AG20443 (cell line): Measurements from ENCODE around the gene GCN1.
"Not testable (repeated sequence)": the region's sequence is repeated elsewhere in the genome, so short reads cannot be mapped to it uniquely, and the experiment has no call there.

Experiments
- DNase-seq: peaks from one replicate; pipeline ENCODE4 v3.0.0; 2012; ENCODE audit warnings: low spot score, mixed read lengths

The GCN1 gene, protein sequence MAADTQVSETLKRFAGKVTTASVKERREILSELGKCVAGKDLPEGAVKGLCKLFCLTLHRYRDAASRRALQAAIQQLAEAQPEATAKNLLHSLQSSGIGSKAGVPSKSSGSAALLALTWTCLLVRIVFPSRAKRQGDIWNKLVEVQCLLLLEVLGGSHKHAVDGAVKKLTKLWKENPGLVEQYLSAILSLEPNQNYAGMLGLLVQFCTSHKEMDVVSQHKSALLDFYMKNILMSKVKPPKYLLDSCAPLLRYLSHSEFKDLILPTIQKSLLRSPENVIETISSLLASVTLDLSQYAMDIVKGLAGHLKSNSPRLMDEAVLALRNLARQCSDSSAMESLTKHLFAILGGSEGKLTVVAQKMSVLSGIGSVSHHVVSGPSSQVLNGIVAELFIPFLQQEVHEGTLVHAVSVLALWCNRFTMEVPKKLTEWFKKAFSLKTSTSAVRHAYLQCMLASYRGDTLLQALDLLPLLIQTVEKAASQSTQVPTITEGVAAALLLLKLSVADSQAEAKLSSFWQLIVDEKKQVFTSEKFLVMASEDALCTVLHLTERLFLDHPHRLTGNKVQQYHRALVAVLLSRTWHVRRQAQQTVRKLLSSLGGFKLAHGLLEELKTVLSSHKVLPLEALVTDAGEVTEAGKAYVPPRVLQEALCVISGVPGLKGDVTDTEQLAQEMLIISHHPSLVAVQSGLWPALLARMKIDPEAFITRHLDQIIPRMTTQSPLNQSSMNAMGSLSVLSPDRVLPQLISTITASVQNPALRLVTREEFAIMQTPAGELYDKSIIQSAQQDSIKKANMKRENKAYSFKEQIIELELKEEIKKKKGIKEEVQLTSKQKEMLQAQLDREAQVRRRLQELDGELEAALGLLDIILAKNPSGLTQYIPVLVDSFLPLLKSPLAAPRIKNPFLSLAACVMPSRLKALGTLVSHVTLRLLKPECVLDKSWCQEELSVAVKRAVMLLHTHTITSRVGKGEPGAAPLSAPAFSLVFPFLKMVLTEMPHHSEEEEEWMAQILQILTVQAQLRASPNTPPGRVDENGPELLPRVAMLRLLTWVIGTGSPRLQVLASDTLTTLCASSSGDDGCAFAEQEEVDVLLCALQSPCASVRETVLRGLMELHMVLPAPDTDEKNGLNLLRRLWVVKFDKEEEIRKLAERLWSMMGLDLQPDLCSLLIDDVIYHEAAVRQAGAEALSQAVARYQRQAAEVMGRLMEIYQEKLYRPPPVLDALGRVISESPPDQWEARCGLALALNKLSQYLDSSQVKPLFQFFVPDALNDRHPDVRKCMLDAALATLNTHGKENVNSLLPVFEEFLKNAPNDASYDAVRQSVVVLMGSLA (N-terminal part only)

DNA sequence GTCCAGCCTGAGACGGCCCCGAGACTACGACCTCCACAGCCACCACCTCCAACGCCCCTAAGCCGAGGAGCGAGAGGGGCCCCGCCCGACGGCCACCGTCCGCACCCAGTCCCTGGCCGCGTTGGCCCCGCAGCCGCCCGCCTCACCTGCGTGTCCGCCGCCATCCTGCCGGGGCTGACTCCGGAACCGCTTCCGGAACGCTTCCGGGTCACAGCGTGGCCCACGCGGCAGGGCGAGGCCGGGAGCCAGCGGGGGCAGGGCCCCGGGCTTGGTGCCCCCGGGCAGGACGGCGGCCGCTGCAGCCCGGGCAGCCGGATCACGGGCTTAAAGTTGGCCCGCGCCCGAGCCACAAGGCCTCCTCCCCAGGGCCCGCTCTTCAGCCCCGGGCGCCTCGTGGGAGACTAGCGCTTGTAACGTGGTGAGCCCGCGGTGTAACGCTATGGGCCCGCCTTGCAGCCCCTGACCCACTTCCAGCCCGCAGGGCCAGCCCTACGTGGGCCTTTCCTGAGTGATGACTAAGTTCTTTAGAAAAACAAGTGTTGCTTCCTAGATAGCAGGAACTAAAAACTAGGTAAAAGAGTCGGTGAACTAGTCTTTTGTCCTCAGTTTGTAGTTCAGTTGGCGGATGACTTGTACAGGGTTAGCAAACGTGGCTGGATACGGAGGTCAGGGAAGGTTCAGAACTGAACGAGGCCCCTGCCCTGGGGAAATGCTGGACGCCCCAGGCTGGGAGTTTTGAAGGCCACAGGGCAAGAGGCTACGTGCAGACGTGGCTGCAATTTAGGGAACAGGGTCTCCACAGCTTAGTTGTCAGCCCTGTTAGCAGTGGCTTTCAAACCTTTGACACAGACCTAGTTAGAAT is at the start of gene GCN1:
Gene GCN1 (minus strand): TSS at position 182 of the 862 bp plus-strand sequence. CDS start 18 bp downstream, at position 164.
- DNase-seq: peak; percentile 96

DNA sequence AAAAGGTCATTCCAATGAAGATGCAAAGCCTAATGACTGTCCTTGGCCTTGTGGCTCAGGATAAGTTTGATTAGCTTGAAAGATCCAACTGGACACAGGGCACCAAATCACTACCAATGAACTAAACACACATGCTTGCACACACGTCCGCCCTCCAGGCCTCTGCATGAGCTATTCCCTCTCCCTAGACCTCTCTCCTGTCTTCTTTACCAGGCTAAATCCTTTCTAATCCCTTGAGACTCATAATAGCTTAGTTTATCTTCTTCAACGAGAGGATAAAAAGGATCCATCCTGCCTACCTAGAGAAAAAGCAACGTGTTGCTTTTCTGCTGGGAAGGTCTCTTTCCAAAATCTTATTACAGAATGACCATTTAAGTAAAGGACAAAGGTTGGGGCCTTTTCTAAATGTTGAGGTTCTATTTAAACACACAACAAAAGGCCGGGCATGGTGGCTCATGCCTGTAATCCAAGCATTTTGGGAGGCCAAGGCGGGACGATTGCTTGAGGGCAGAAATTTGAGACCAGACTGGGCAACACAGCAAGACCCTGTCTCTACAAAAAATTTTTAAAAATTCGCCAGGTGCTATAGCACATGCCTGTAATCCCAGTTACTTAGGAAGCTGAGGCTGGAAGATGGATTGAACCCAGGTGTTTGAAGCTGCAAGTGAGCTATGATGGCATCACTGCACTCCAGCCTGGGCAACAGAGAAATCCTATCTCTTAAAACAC is 48.6 kb upstream of the GCN1 start:
- no peak for DNase-seq

DNA sequence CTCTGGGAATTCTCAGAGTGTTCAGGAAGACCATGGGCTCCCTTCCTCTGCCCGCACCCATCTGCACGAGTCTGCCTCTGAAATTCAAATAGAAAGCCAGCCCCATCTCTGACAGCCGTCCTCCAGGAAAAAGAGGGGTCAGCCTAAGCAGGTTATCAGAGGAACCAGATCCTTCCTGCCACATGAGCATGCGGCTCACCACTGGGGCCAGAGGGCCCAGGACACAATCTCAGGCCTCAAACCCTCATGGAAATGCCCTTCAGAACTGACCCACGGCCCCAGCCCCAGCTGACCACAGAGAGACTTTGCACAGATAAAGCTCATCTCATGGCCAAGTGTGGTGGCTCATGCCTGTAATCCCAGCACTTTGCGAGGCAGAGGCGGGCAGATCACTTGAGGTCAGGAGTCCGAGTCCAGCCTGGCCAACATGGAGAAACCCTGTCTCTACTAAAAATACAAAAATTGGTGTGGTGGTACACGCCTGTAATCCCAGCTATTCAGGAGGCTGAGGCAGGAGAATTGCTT is 47.8 kb upstream of the GCN1 start:
- DNase-seq: no peak

DNA sequence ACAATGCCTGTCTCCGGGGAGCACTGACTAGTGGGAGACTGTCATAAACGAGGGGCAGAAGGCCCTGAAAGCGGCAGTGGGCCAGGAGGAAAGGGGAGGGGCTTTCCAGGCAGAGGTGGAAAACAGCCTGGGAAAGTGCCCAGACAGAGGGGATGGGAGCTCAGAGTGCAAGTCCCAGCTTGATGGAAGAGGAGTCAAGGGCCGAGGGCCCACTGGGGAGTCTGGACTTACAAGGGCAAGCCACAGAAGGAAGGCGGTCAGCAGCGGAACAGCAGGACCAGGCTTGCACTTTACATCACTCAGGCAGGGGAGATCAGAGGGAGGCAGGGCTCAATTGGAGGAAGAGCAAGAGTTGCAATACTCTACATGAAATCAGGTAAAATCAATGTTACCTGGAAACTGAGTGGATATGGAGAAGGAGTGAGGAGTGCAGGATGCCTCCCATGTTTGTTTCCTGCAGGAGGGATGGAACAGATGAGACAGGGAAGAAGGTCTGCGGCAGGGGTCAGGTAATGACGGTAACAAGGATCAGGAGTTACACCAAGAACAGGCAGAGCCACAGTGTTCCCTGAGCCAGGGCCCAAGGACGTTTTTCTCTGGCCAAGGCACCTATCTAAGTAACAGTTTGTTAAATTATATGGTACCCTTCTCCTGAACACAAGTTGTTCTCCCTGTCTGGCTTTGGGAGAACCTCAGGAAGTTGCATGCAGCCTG is 47.2 kb upstream of the GCN1 start:
- no peak for DNase-seq

DNA sequence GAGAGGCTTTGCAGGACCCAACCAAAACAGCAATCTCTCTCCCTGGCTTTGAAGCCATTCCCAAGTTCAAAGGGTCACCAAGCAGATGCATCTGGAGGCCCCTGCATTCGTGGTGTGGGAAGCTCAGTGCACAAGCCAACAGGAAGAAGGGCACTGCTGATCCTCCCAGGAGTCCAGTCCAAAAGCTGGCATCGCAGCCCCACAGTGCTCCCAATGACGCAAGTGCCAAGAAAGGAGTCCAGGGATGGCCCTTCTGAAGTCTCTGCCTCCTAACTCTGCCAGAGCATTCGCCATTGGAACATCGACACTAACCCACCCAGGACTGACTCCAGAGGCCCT is 45.9 kb upstream of the GCN1 start:
- DNase-seq: no peak

DNA sequence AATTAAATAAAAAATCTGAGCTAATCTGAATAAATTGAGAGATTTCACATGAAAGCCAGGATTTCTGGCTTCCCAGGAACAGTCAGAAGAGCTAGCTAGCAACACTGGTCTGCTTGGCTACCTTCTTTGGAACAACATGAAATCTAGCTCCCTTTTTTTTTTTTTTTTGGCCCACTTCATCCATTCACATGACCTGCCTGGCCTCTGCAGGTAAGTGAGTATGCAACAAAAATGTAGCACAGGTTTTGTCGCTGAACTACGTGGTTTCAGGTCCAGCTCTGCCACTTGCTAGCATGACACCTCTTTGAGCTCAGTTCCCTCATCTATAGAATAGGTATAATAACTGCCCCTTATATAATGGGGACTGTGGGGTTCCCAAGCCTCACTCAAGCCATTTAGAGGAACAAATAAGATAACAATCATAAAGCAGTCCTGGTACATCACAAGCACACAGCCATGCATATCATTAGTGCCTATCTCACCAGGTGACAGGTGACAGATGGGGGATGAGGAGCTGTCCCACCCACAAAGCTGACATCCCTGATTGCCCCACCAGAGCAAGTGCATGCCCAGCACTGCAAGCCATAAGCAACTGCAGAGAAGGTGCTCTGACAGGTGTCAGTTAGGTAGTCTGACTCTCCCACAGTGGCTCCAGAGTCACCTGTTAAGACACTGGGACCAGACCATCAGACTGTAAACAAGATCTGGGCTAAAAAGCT is 45.4 kb upstream of the GCN1 start:
- no peak for DNase-seq

DNA sequence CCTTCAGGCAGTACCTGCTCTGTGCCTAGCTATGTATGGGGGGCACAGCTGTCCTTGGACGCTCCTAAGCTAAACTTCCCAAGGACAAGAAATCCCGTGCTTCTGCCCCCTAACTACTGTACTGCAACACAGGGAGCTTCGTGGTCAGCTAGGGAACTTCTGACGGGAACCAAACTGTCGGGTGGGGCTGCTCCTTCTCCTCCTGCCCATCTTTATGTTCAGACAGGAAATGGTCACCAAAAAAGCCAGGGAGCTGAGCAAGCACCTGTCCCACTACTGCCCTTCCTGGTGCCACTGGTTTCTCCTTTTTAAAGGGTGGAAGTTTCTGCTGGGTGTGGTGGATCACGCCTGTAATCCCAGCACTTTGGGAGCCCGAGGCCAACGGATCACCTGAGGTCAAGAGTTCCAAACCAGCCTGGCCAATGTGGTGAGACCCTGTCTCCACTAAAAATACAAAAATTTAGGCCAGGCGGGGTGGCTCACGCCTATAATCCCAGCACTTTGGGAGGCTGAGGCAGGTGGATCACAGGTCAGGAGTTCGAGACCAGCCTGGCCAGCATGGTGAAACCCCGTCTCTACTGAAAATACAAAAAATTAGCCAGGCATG is 44.4 kb upstream of the GCN1 start:
- no peak for DNase-seq

DNA sequence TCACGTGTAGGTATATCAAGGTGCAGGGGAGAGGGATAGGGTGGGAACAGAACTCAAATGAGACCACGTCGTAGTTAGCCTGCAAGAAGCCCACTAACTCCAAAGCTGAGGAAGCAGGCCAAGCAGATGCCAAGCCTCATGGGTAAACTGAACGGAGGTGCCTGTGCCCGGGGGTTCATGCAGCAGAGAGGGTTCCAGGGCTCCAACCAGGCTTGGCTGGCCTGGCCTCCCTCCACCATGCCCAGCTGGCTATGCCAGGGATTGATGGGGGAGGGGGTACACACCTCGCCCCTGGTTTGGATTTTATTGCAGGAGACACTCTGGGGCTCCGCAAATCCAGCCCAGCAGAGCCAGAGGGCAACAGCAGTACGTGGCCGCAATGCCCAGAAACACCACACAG is 43.7 kb upstream of the GCN1 start:
- no peak for DNase-seq

DNA sequence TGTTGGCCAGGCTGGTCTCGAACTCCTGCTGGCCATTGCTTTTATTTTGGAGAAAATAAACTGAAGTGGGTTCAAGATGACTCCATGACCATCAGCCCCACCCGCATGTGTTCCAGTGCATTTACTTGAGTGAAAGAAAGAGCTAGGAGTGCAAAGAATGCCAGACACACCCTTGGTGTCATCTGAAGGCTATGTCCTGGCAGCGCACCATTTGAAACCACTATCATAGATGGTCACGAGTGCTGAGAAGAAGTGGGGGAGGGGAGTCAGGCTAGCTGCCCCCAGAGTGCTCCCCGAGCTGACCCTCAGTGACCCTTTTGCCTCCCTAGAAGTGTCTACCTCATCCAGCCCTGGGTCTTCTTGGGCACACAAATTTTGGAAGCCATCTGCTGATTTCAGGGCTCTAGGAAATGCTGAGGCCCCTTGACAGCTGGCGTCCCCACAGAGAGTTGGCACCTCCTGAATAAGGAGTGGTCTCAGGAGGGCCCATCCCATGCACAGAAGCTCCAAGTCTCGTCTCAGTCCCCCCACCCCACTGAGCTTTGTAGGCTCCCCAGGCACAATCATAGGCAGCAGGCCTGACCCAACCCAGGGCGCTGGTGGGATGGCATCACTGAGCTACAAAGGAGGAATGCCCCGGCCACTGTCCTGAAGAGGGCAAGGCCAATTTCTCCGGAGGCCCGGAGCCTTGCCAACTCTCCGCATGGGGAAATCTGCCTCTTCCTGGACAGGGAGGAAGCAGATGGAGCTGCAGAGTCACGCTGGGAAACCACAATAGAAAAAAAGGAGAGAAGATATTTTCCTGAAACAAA is 43.1 kb upstream of the GCN1 start:
- peak; percentile 91 for DNase-seq

DNA sequence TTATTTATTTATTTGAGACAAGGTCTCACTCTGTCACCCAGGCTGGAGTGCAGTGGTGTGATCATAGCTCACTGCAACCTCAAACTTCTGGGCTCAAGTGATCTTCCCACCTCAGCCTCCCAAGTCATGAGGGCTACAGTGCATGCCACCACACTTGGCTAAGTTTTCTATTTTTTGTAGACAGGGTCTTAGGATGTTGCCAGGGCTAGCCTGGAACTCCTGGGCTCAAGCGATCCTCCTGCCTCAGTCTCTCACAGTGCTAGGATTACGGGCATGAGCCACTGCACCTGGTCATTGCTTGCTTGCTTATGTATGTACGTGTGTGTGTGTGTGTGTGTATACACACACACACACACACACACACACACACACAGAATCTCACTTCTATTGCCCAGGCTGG is 42.3 kb upstream of the GCN1 start:
- DNase-seq: not testable (repeated sequence)

DNA sequence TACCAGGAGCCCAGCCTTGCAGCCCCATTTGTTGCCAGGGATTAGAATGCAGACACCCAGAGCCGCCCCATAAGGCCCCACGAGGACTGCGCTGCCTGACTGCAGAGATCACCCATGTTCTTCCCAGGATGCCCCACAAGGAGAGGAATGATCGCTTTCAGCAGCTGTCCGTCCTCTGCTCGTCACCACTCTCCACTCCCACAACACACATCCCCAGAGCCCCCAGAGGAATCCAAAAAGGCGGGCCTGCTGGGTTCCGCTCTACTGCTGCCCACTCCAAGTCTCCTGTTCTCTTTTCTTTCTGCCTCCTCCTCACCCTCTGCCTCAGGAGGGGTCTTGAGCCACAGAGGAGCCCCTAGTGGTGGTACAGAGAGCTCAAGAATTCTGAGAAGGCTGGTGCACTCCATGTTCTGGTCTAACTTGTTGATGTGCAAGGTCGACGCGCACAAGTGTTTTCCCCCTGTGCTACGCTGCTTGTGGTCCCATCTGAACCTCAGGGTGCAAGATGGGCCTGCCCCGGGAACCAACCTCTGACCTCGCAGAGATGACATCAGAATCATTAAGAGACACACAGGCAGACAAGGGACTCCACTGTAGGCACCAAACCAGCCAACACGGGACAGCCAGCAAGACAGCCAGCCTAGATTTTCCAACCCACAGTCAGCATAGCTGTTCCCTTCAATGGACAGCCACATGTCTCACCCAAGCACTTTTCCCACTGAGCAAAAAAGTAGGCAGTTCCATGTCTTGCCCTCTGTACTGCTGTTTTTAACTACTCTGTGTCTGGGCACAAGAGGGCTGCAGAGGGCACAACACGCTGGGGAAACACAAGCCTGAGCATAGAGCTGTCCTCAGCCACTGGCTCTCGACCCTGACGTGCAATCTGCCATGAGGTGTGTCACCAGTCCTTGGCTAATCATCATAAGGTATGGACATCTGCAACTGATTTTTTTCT is 41.1 kb upstream of the GCN1 start:
- DNase-seq: no peak

DNA sequence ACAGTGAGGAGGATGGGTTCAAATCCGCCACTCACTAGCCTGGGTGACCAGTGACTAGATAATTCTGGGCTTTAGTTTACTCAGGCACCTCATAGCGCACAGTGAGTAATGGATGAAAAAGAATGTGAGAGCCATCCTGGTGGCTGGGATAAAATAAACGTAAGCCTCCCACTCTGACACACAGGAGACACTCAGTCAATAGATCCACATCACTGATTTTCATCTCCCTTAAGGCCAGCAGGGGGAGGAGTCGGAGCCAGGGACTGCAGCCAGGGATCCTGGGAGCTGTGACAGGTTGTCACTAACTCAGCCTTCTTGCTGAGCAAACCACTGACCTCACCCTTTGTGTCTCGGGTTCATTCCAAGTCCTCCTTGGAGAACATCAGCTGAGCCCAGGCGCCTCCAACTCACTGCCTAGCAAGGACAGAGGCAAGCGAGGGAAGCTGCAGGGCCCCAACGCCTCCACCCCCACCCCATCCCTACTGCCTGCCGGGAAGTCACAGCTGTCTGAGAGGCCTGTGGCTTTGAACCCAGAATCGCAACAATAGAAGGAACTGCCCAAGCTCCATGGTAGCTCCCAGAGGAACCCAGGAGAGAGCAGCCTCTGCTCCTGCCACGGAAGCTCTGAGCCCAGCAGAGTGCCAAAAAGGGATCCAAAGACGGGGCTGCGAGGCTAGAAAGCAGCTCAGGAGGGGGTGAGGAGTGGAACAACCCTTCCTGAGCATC is 40.3 kb upstream of the GCN1 start:
- peak; percentile 86 for DNase-seq

DNA sequence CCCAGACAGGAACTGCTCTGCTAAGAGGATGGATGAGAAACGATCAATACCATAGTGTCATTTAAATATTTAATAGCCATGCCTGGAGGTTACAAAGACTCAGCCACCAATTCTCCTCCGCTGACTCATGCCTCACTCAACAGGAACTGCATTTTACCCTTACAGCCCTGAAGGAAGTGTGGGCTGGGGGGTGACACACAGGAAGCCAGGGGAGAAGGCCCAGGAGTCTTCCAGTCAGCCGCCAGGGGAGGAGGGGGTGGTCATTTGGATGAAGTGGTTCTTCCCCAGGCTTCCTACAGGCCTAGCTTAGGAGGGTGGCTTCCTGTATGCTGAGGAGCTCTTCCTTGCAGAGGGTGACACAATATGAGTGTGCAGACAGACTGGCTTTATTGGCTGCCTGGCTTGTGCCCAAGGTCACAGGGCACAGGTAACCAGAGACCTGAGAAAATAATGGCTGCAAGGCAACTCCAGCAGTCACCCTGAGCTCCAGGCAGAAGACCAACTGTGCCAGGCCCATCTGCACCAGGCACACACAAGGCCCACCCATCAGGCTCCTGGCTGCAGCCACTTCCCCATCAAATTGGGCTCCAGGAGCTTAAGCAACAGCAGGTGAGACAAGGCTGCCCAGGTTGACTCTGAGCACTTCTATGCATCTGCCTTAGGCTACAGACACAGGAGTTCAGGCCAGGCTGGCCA is 36.9 kb upstream of the GCN1 start:
- peak; percentile 76 for DNase-seq

DNA sequence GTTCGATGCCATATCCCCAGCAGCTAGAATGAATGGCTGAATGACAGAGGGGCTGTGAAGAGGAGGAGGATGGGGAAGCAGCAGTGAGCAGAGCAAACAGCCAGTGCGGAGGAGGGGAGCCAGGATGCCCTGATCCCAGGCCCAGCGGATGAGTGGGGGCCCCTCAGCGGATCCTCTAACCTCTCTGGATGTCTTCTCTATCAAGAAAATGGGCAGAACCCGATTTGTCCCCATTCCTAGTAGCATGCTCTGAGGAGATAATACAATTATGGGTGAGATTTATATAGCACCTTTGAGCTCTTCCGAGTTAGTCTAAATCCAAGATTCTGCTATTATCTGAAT is 36.4 kb upstream of the GCN1 start:
- no peak for DNase-seq

DNA sequence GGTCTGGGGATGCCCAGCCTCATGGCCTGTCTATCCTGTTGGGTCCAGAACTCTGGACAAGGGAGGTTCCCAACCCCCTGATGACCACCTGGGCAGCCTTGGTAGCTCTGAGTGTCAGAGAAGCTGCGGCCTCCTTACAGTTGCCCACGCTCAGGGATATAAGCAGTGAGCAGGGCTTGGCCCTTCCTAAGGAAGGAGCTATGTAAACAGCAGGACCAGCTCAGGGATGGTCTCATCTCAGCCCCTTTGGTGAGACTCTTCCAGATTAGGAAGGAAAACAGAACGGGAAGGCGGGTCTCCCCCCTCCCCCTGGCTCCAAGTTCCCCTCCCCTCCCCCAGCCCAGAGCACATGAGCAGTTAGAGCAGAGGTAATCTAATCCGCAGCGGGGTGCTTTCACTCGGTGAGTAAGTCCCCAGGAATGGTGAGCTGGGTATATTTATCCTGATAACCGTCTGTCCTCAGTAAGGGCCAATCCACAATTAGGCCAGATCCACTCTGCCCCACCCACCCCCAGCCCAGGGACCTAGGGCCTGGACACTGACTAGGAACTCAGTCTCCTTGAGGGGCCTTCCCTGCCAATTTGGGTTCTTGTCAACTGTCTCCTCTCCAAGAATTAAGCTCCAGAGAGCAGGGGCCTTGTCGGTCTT is 35.9 kb upstream of the GCN1 start:
- DNase-seq: peak; percentile 86
